Gastrocnemius medialis (tissue), 4 donors: Measurements from ENCODE around the gene STN1. TPM values are rescaled to one million over a fixed set of nuclear protein-coding genes. Genes with fewer than 3 reads are reported as not detected.
A peak's percentile ranks its signal among the peaks of the same experiment; 100 is the strongest.

Experiments used
- ATAC-seq, 2 donors: fragments of 150-250 bp; one replicate each; pipeline ENCODE4 v1.9.1; 2016
- DNase-seq, 2 donors: peaks; one replicate each; pipeline ENCODE4 v3.0.0-alpha.2; 2019
- H3K27ac ChIP-seq, 4 donors: fragments of 200-600 bp; sonication (generic); 1 replicate in 1 of 4; 2 replicates in 3 of 4; pipeline ENCODE4 v1.5.1; 2016 to 2018; ENCODE audit warnings: mild to moderate bottlenecking in 2 of 4, moderate library complexity in 1 of 4
- H3K27me3 ChIP-seq, 3 donors: fragments of 200-600 bp; sonication (generic) in 2 of 3; 1 replicate in 1 of 3; 2 replicates in 2 of 3; pipeline versions ENCODE4 v1.5.1 to v1.6.0; 2016 to 2019; ENCODE audit warnings: mild to moderate bottlenecking in 1 of 3, moderate library complexity in 1 of 3
- H3K36me3 ChIP-seq, 2 donors: fragments of 200-600 bp; sonication (generic) in 1 of 2; one replicate each; pipeline ENCODE4 v1.5.1; 2017 to 2018
- H3K4me1 ChIP-seq, 2 donors: fragments of 200-600 bp; sonication (generic) in 1 of 2; one replicate each; pipeline ENCODE4 v1.5.1; 2016 to 2017; ENCODE audit warnings: mild to moderate bottlenecking in 2 of 2
- H3K4me3 ChIP-seq, 4 donors: fragments of 200-600 bp; sonication (generic) in 3 of 4; 1 replicate in 1 of 4; 2 replicates in 3 of 4; pipeline ENCODE4 v1.5.1; 2016 to 2019; ENCODE audit warnings: mild to moderate bottlenecking in 2 of 4
- H3K9me3 ChIP-seq, 3 donors: fragments of 200-600 bp; sonication (generic) in 2 of 3; 1 replicate in 1 of 3; 2 replicates in 2 of 3; pipeline ENCODE4 v1.5.1; 2016 to 2019
- CTCF ChIP-seq, 5 experiments: fragments of 450-650 bp in 3 of 5; fragments of 200-600 bp in 2 of 5; sonication (generic) in 2 of 5; IDR thresholded peaks in 4 of 5; conservative IDR thresholded peaks in 1 of 5; 1 replicate in 4 of 5; 2 replicates in 1 of 5; pipeline ENCODE4 v1.5.1; 2016 to 2019; ENCODE audit warnings: antibody characterized with exemption in 5 of 5, mild to moderate bottlenecking in 3 of 5, moderate library complexity in 3 of 5
- POLR2A ChIP-seq, 2 donors: fragments of 450-650 bp; IDR thresholded peaks; one replicate each; pipeline ENCODE4 v1.6.1; 2017; ENCODE audit warnings: antibody characterized with exemption in 2 of 2, mild to moderate bottlenecking in 2 of 2, moderate library complexity in 2 of 2
- in situ Hi-C, 4 donors: fragments of 200-750 bp; cut with MboI; loops; one replicate each; pipeline versions ENCODE4 v1.15.0 to v1.8.0; 2017; ENCODE audit warnings: low sequenced_read_pairs in 4 of 4
- intact Hi-C: fragments of 100-400 bp; cut with DNase I; formaldehyde crosslinking; loops from one replicate; pipeline ENCODE4 v1.15.1; 2023; ENCODE audit warnings: low total_unique reads
- total RNA-seq, 4 donors: library from RNA; depleted of rRNA; stranded (reverse); fragments of >200 nt; gene quantifications; one replicate each; pipeline versions ENCODE4 v1.1.0 to v1.2.3, GENCODE V29; 2016

The STN1 gene
- total RNA-seq, 4 donors from 2014 or later = 15.1 to 24.7 (median 20.5) TPM

- intact Hi-C loops = loop anchor here (5.0 kb wide), 2 partner anchors 38 to 258 kb away; no protein-coding TSS in a partner anchor
- peaks cover 51% of the 10 kb centered on the region in 2 donors for H3K4me1 ChIP-seq
- in situ Hi-C loops = loop anchor here in 1 of 4 donors (5.0 to 25.0 kb wide), 2 partner anchors 143 to 268 kb away; no protein-coding TSS in a partner anchor
These were observed 63.1 kb downstream of the STN1 start for GRCh38 chr10:103854686-103855391.

DNA sequence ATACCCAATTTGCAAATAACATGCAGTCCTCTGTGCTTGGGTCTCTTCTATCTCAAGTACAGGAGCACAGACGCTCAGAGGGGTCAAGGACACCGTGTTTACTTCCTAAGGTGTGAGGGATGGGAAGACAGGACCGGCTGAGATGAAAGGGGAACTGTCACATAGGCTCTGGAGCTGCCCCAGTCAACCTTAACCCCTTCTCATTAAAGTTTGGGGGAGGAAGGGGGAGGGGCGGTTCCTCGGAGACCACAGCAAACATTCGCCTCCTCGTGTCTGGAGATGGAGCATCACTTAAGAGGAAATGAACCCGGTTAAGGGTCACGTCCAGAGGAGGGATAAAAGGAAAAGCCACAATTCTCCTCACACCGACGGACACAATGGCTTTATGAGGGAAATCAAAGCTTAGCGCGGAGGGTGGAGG, 63.7 kb downstream of the STN1 start:
- H3K4me3 ChIP-seq = peak overlapping the region; percentile 56 to 69 (median 63)
- H3K27me3 ChIP-seq = no peaks in the 10 kb centered on the region
- TF ChIP-seq POLR2A (IDR thresholded peaks at IDR 0.05) = no peak
- TF ChIP-seq CTCF (IDR thresholded peaks at IDR 0.05 in 4 of 5, conservative IDR thresholded peaks at IDR 0.05 in 1 of 5) = no peak
- no peak for DNase-seq
- in situ Hi-C loops = loop anchor here in 1 of 4 donors (25.0 kb wide), 1 partner anchor 267 kb away; no protein-coding TSS in a partner anchor
- no peaks in the 10 kb centered on the region for H3K9me3 ChIP-seq
- H3K27ac ChIP-seq = peak overlapping the region; percentile 53 to 76 (median 70)
- H3K4me1 ChIP-seq = peaks cover 54 to 56% of the 10 kb centered on the region in 2 donors
- peak in 1 of 2 donors; percentile 1 for ATAC-seq
- intact Hi-C loops = no loop called here
- no peaks in the 10 kb centered on the region for H3K36me3 ChIP-seq

More at GRCh38 chr10:103854686-103855391, 63.1 kb downstream of the STN1 start:
- peak in 1 of 2 donors; percentile 45 for DNase-seq
- H3K27me3 ChIP-seq = no peaks in the 10 kb centered on the region
- peak overlapping the region; percentile 53 to 76 (median 70) for H3K27ac ChIP-seq
- H3K9me3 ChIP-seq = no peaks in the 10 kb centered on the region
- peak; percentile 43 to 65 for ATAC-seq
- H3K36me3 ChIP-seq = no peaks in the 10 kb centered on the region
- TF ChIP-seq POLR2A (IDR thresholded peaks at IDR 0.05) (no peak), CTCF (IDR thresholded peaks at IDR 0.05 in 4 of 5, conservative IDR thresholded peaks at IDR 0.05 in 1 of 5) (peak in 1 of 5 experiments; percentile 44)
- peak overlapping the region; percentile 56 to 69 (median 63) for H3K4me3 ChIP-seq

GRCh38 chr10:103853428-103854264, 64.3 kb downstream of the STN1 start:
- Histone ChIP-seq H3K4me1 (peaks cover 56% of the 10 kb centered on the region in 2 donors), H3K9me3 (no peaks in the 10 kb centered on the region), H3K27ac (peak overlapping the region; percentile 67 to 76 (median 72)), H3K36me3 (no peaks in the 10 kb centered on the region), H3K4me3 (peak overlapping the region in 3 of 4 donors; percentile 56 to 69 (median 68)), H3K27me3 (no peaks in the 10 kb centered on the region)
- TF ChIP-seq POLR2A (IDR thresholded peaks at IDR 0.05) (no peak), CTCF (IDR thresholded peaks at IDR 0.05 in 4 of 5, conservative IDR thresholded peaks at IDR 0.05 in 1 of 5) (no peak)
- intact Hi-C loops (no loop called here), in situ Hi-C loops (loop anchor here in 1 of 4 donors (25.0 kb wide), 1 partner anchor 266 kb away; no protein-coding TSS in a partner anchor)
- DNase-seq (no peak), ATAC-seq (no peak)

GRCh38 chr10:103852856-103853255, 65.1 kb downstream of the STN1 start:
- in situ Hi-C loops (loop anchor here in 1 of 4 donors (25.0 kb wide), 1 partner anchor 266 kb away; no protein-coding TSS in a partner anchor), intact Hi-C loops (no loop called here)
- peak; percentile 18 to 23 for ATAC-seq
- H3K36me3 ChIP-seq = no peaks in the 10 kb centered on the region
- peaks cover 56% of the 10 kb centered on the region in 2 donors for H3K4me1 ChIP-seq
- no peak for DNase-seq
- no peaks in the 10 kb centered on the region for H3K9me3 ChIP-seq
- peak overlapping the region; percentile 67 to 76 (median 72) for H3K27ac ChIP-seq
- no peak for TF ChIP-seq POLR2A (IDR thresholded peaks at IDR 0.05)
- no peak for TF ChIP-seq CTCF (IDR thresholded peaks at IDR 0.05 in 4 of 5, conservative IDR thresholded peaks at IDR 0.05 in 1 of 5)
- H3K27me3 ChIP-seq = no peaks in the 10 kb centered on the region
- H3K4me3 ChIP-seq = no peak overlapping the region
